D721Med (cell line): ENCODE results near the gene GRB7.

ENCODE experiments used
- DNase-seq: peaks from one replicate; pipeline ENCODE4 v3.0.0; 2011; ENCODE audit warnings: low spot score; ENCODE audit not compliant: insufficient read length
- FAIRE-seq: peaks from 2 replicates; lab custom pipeline; 2011; peaks lifted over from hg19 to GRCh38; lab: Jason Lieb, UNC
- TF ChIP-seq, protein P1 (sequence below): IDR thresholded peaks from 2 replicates; pipeline ENCODE4 v1.5.1; 2012; ENCODE audit warnings: mild to moderate bottlenecking, control low read depth; ENCODE audit not compliant: insufficient read depth; ENCODE audit errors: missing control alignments

The GRB7 gene

DNA sequence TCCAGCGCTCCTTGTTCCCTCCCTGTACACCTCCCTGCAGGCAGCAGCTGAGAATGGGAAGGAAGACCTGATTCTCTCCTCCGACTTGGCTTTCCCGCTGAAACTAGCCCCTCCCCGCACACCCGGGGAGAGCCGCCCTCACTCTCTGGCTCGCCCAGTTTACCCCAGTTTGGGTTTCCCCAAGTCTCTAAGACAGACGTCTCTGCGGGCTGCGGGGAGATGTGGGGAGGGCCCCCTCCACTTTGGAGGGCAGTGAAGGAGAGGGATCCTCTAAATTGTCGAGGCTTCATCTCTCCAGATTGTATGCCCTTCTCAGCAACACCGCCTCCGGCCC, 797 bp downstream of the GRB7 start:
- TF ChIP-seq, protein P1, sequence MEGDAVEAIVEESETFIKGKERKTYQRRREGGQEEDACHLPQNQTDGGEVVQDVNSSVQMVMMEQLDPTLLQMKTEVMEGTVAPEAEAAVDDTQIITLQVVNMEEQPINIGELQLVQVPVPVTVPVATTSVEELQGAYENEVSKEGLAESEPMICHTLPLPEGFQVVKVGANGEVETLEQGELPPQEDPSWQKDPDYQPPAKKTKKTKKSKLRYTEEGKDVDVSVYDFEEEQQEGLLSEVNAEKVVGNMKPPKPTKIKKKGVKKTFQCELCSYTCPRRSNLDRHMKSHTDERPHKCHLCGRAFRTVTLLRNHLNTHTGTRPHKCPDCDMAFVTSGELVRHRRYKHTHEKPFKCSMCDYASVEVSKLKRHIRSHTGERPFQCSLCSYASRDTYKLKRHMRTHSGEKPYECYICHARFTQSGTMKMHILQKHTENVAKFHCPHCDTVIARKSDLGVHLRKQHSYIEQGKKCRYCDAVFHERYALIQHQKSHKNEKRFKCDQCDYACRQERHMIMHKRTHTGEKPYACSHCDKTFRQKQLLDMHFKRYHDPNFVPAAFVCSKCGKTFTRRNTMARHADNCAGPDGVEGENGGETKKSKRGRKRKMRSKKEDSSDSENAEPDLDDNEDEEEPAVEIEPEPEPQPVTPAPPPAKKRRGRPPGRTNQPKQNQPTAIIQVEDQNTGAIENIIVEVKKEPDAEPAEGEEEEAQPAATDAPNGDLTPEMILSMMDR: no peak
- FAIRE-seq: no peak
- DNase-seq: no peak

DNA sequence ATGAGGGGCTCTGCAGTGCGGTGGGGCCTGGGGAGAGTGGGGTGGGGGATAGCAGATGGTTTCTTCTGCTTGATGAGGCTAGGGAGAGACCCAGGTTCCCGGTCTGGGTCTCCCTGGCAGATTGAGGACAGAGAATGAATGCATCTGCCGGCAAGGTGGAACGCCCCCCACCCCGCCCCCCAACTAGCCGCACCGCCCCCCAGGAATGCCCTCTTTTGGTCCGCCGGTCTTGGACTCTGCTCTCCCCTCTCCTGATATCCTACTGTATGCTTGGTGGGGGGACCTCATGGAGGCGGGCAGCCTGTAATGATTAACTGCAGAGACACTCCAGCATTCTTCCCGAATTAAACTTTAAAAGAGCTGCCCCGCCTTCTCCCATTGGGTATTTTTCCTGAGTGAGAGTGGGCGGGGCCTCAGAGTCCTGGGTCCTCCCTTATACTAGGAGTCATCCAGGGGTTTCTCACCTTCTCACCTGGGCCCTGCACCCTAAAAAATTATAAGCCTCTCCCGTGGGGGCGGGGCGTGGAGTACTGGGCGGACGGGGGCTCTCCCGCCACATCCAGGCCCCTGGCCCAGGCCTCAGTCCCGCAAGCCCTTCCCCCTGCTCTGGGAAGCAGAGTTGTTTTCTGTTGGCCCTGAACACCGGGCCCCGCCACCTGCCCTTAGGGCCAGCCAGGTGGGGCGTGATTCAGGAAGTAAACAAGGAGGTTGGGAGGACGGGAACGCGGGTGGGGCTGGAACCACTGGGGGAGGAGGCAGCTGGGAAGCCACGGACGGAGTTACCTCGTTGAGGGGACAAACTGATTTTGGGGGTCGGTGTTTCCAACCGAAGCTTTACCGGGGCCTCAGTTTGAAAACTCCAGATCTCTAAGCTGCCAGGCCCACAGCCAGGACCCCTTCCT, 1.5 kb downstream of the GRB7 start:
- no peak for DNase-seq
- no peak for FAIRE-seq
- TF ChIP-seq, protein P1: no peak

DNA sequence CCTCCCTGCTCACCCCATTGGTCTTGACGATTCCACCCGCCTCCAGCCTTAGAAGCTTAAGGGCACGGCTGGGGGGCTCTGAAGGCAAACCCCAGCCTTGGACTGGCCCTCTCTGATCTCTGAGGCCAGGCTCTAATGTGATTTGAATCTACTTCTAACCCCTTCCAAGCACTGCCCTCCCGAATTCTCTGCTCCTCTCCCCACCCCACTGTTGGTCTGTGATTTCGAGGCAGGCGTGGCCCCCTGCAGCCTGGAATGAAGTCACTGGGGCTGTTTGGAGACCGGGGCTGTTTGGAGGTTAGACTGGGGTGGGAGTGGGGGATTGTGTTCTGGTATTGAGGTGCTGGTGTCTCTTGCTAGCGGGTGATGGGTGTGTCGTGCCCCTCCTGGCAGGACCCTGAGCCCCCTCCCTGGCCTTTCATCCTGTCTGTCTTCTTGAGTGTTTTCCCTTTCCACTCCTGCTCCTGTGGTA, 2.2 kb downstream of the GRB7 start:
- FAIRE-seq (no peak), DNase-seq (no peak)
- TF ChIP-seq, protein P1: no peak

DNA sequence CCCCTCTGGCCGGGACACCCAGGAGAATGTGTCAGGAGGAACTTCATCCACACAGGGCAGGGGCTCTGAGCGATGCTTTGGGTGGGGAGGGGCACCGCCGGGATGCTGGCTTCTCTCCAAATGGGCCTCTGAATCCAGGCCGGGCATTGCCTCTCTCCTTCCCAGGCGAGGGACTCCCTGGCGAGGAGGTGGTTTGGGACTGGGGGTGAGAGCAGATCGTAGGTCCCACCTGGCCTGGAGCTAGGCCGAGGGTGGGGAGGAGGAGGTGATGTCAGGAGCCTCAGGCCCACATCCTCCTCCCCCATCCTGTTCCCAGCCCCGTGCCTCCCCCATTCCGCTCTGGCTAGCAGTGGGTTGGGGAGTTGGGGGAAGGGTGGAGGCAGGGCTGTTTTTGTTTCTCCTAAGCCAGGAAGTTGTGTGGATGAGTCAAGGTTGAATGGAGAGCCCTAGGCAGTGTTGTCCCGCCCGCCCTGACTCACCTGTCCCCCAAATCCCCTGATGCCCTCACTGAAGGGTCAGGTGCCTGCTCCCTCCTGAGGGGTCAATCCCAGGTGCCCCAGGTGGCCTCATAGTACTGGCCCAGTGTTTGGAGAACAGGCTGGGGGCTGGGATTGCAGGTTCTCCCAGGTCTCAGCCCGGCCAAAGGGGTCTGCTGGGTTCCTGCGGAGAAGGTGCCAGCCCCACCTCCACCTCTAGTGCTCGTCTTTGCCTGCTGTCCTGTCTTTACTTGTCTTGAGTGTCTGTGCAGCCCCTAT, 2.8 kb downstream of the GRB7 start:
- FAIRE-seq (no peak), DNase-seq (no peak)
- TF ChIP-seq, protein P1: no peak

DNA sequence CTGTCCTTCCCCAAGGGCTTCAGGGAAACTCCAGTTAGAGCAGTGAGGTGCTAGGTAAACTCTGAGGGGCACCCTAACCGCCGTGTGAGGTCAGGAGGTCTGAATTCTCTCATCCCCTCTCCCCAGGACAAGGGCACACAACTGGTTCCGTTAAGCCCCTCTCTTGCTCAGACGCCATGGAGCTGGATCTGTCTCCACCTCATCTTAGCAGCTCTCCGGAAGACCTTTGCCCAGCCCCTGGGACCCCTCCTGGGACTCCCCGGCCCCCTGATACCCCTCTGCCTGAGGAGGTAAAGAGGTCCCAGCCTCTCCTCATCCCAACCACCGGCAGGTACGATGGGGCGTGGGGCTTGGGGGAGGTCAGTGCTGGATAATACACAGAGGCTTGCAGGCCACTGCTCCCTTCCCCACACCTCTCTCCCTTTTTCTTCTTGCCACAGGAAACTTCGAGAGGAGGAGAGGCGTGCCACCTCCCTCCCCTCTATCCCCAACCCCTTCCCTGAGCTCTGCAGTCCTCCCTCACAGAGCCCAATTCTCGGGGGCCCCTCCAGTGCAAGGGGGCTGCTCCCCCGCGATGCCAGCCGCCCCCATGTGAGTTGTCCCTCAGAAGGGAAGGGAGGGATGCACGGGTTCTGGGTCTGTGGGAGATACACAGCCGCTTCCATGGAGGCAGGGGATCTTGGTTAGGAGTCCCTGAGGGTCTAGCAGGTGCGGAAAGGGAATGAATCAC, 4.6 kb downstream of the GRB7 start:
- FAIRE-seq: no peak
- no peak for DNase-seq
- TF ChIP-seq, protein P1: no peak

DNA sequence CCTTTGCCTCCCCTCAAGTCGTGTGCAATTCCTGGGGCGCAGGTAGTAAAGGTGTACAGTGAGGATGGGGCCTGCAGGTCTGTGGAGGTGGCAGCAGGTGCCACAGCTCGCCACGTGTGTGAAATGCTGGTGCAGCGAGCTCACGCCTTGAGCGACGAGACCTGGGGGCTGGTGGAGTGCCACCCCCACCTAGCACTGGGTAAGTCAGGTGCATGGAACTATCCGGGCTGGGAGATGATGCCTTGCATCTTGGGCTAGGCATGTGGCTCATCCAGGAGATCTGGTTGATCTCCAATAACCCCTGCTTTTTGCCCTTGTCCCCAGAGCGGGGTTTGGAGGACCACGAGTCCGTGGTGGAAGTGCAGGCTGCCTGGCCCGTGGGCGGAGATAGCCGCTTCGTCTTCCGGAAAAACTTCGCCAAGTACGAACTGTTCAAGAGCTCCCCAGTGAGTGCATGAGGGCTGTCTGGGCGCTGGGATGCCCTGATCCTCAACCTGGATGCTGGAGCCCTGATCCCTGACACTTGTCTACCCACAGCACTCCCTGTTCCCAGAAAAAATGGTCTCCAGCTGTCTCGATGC, 5.2 kb downstream of the GRB7 start:
- FAIRE-seq (no peak), DNase-seq (no peak)
- TF ChIP-seq, protein P1: no peak
